ENCODE results near the gene TCP1. TPM values are rescaled to one million over a fixed set of nuclear protein-coding genes. Genes with fewer than 3 reads are reported as not detected.

The TCP1 gene
- total and polyA plus RNA-seq, 2 of the 8 experiments (the other 6 are each of a cell fraction or from before 2014, with no cell fraction given): 117 to 348 TPM

- Histone ChIP-seq H2BK20ac (ENCODE audit: low read length) (no peak overlapping the region), H3K27ac (ENCODE audit: low read depth, low read length) (no peak overlapping the region), H3K56ac (replicated peaks; ENCODE audit: insufficient read length, low read depth, low read length) (no peak overlapping the region), H3K23me2 (ENCODE audit: low read depth, low read length) (no peaks in the 10 kb centered on the region), H2BK5ac (ENCODE audit: low read depth, low read length) (no peak overlapping the region), H3K4ac (replicated peaks; ENCODE audit: insufficient read length, low read depth, low read length) (no peak overlapping the region), H3K9ac (replicated peaks in 1 of 4; ENCODE audit: extremely low read depth in 1 of 4, low read depth in 3 of 4, low read length in 3 of 4) (no peak overlapping the region), H2BK15ac (ENCODE audit: low read length) (no peak overlapping the region), H2BK120ac (replicated peaks; ENCODE audit: low read depth, low read length) (no peak overlapping the region), H3K4me3 (ENCODE audit: extremely low read depth in 1 of 4, insufficient read depth in 2 of 4, low read depth in 3 of 4, low read length in 4 of 4) (no peak overlapping the region), H3K18ac (ENCODE audit: extremely low read depth, low read length) (no peak overlapping the region), H3K27me3 (replicated peaks in 1 of 4; ENCODE audit: control insufficient read depth in 3 of 4, extremely low read depth in 1 of 4, insufficient read depth in 3 of 4, low read length in 3 of 4) (no peaks in the 10 kb centered on the region), H4K20me1 (replicated peaks in 1 of 2; ENCODE audit: control insufficient read depth in 1 of 2, insufficient read depth in 2 of 2, low read length in 2 of 2) (no peaks in the 10 kb centered on the region), H2AFZ (ENCODE audit: low read length) (no peak overlapping the region), H3K4me1 (replicated peaks in 1 of 4; ENCODE audit: control insufficient read depth in 3 of 4, insufficient read depth in 4 of 4, low read length in 3 of 4) (peaks cover 0 to 4% (median 0%) of the 10 kb centered on the region in 4 experiments; a peak in 1 of 7 replicates), H3K14ac (ENCODE audit: insufficient read length) (no peak overlapping the region), H4K91ac (replicated peaks; ENCODE audit: insufficient read length, low read length) (no peak overlapping the region), H2BK12ac (ENCODE audit: low read depth, low read length) (no peak overlapping the region), H3K23ac (ENCODE audit: insufficient read length) (no peak overlapping the region), H3K9me3 (ENCODE audit: insufficient read depth in 2 of 2, low read depth in 1 of 2, low read length in 1 of 2) (no peaks in the 10 kb centered on the region), H2AK5ac (ENCODE audit: low read depth, low read length) (no peak overlapping the region), H3K79me2 (ENCODE audit: control insufficient read depth in 1 of 2, insufficient read depth in 2 of 2, low read length in 2 of 2) (no peaks in the 10 kb centered on the region; a peak in 1 of 4 replicates), H3K79me1 (ENCODE audit: low read depth, low read length) (no peaks in the 10 kb centered on the region), H4K5ac (ENCODE audit: insufficient read length, low read depth, low read length) (no peak overlapping the region), H4K8ac (ENCODE audit: extremely low read depth, insufficient read depth, low read length) (no peak overlapping the region), H3K4me2 (ENCODE audit: insufficient read depth in 1 of 2, low read depth in 2 of 2, low read length in 2 of 2) (no peak overlapping the region), H3K36me3 (ENCODE audit: control insufficient read depth in 2 of 4, insufficient read depth in 4 of 4, low read length in 3 of 4) (no peaks in the 10 kb centered on the region)
- 94% methylated on average over 4 of the region's 4 CpGs; no CpG with 5 or more reads in 1 of the 2 experiments for WGBS, 2 experiments (ENCODE audit: extremely low coverage in 1 of 2, insufficient coverage in 1 of 2, insufficient read length in 1 of 2, insufficient replicate concordance in 2 of 2, low coverage in 1 of 2, low lambda C conversion rate in 2 of 2, missing lambda C conversion rate in 1 of 2)
- ChIA-PET POLR2A (ENCODE audit: partially characterized antibody) (interaction anchor here (1.2 kb wide), 1 partner anchor 12 kb away, joined by 3 read pairs; no protein-coding TSS in a partner anchor), CTCF (ENCODE audit: partially characterized antibody) (interaction anchor here (1.6 kb wide), 1 partner anchor 16 kb away, joined by 3 read pairs; no protein-coding TSS in a partner anchor)
- FAIRE-seq: no peak
- DNase-seq (ENCODE audit: low read depth in 1 of 2, low spot score in 2 of 2): no peak
- TF ChIP-seq GABPA (IDR thresholded peaks at IDR 0.05; ENCODE audit: borderline replicate concordance, insufficient read depth, low read length) (no peak), FOSL1 (IDR thresholded peaks at IDR 0.05; ENCODE audit: insufficient read depth, low read depth, low read length) (no peak), KDM4A (IDR thresholded peaks at IDR 0.05; ENCODE audit: low read depth, low read length, severe bottlenecking) (no peak), SRF (IDR thresholded peaks at IDR 0.05; ENCODE audit: low read depth, low read length) (no peak), MAFK (IDR thresholded peaks at IDR 0.05; ENCODE audit: low read depth, low read length) (no peak), ATF2 (IDR thresholded peaks at IDR 0.05; ENCODE audit: low read length) (no peak), RBBP5 (IDR thresholded peaks at IDR 0.05; ENCODE audit: borderline replicate concordance, low read depth, low read length) (no peak), HDAC6 (IDR thresholded peaks at IDR 0.05; ENCODE audit: low read depth, low read length) (no peak), SIN3A (conservative IDR thresholded peaks at IDR 0.05 in 1 of 2, IDR thresholded peaks at IDR 0.05 in 1 of 2; ENCODE audit: low read depth in 1 of 2, low read length in 2 of 2) (no peak), TAF7 (optimal IDR thresholded peaks at IDR 0.05; ENCODE audit: borderline replicate concordance, low read depth, low read length) (no peak), POU5F1 (IDR thresholded peaks at IDR 0.05; ENCODE audit: low read depth, low read length) (no peak), CTBP2 (IDR thresholded peaks at IDR 0.05; ENCODE audit: borderline replicate concordance, insufficient read depth, insufficient read length, low read length) (no peak)
Measured at GRCh38 chr6:159809149-159809548, 19.7 kb upstream of the TCP1 start.
